ENCODE data around the gene DNAJB5.
"Not testable (repeated sequence)": the region's sequence is repeated elsewhere in the genome, so short reads cannot be mapped to it uniquely, and the experiment has no call there.

DNAJB5 gene

GRCh38 chr9:35000535-35001284 lies 11.2 kb downstream of the DNAJB5 start:
- no peak for DNase-seq

GRCh38 chr9:35001285-35001677 lies 11.7 kb downstream of the DNAJB5 start:
- DNase-seq, result no peak

- no peak for DNase-seq
Measured at GRCh38 chr9:35001803-35002502, 12.4 kb downstream of the DNAJB5 start.

GRCh38 chr9:35002623-35003022 lies 13.1 kb downstream of the DNAJB5 start:
- no peak for DNase-seq

GRCh38 chr9:35004299-35004698 lies 14.8 kb downstream of the DNAJB5 start:
- not testable (repeated sequence) for DNase-seq

GRCh38 chr9:35010351-35010958 lies 20.9 kb downstream of the DNAJB5 start:
- no peak for DNase-seq

GRCh38 chr9:35014517-35014916 lies 25.0 kb downstream of the DNAJB5 start:
- DNase-seq, result no peak

- DNase-seq, result not testable (repeated sequence)
Measured at GRCh38 chr9:35023443-35023842, 33.9 kb downstream of the DNAJB5 start.

- no peak for DNase-seq
Measured at GRCh38 chr9:35026671-35027070, 37.1 kb downstream of the DNAJB5 start.

GRCh38 chr9:35027374-35027773 lies 37.8 kb downstream of the DNAJB5 start:
- no peak for DNase-seq

- no peak for DNase-seq
Measured at GRCh38 chr9:35027860-35028259, 38.3 kb downstream of the DNAJB5 start.

- DNase-seq, result no peak
Measured at GRCh38 chr9:35028341-35028740, 38.8 kb downstream of the DNAJB5 start.

GRCh38 chr9:35029241-35029640 lies 39.7 kb downstream of the DNAJB5 start:
- DNase-seq, result no peak

GRCh38 chr9:35029852-35030251 lies 40.3 kb downstream of the DNAJB5 start:
- peak in 1 of 14 donors; percentile 3 for DNase-seq

- DNase-seq, result no peak
Measured at GRCh38 chr9:35033101-35033500, 43.6 kb downstream of the DNAJB5 start.

GRCh38 chr9:35035851-35036701 lies 46.5 kb downstream of the DNAJB5 start:
- no peak for DNase-seq

GRCh38 chr9:35042081-35042604 lies 52.6 kb downstream of the DNAJB5 start:
- DNase-seq, result no peak

GRCh38 chr9:35042891-35043545 lies 53.5 kb downstream of the DNAJB5 start:
- DNase-seq, result no peak

- no peak for DNase-seq
Measured at GRCh38 chr9:35044071-35044470, 54.5 kb downstream of the DNAJB5 start.
